Measurements from ENCODE around the gene HOXC9.

HOXC9 gene

GRCh38 chr12:54033106-54033979 lies 33.4 kb downstream of the HOXC9 start:
- no peaks in the 10 kb centered on the region for H3K9me3 ChIP-seq (ENCODE audit: control insufficient read depth, low read depth, low read length)
- no peaks in the 10 kb centered on the region for H3K4me1 ChIP-seq (ENCODE audit: control insufficient read depth, low read depth, low read length)
- H3K4me3 ChIP-seq (ENCODE audit: low read length) = no peak overlapping the region
- peaks cover 100% of the 10 kb centered on the region for H3K27me3 ChIP-seq (ENCODE audit: control insufficient read depth, insufficient read depth, low read length)
- no peak overlapping the region for H3K9ac ChIP-seq (ENCODE audit: low read length)
- no peak overlapping the region for H3K27ac ChIP-seq (ENCODE audit: low read length)
- no peaks in the 10 kb centered on the region for H3K36me3 ChIP-seq (ENCODE audit: control insufficient read depth, low read depth, low read length)

DNA sequence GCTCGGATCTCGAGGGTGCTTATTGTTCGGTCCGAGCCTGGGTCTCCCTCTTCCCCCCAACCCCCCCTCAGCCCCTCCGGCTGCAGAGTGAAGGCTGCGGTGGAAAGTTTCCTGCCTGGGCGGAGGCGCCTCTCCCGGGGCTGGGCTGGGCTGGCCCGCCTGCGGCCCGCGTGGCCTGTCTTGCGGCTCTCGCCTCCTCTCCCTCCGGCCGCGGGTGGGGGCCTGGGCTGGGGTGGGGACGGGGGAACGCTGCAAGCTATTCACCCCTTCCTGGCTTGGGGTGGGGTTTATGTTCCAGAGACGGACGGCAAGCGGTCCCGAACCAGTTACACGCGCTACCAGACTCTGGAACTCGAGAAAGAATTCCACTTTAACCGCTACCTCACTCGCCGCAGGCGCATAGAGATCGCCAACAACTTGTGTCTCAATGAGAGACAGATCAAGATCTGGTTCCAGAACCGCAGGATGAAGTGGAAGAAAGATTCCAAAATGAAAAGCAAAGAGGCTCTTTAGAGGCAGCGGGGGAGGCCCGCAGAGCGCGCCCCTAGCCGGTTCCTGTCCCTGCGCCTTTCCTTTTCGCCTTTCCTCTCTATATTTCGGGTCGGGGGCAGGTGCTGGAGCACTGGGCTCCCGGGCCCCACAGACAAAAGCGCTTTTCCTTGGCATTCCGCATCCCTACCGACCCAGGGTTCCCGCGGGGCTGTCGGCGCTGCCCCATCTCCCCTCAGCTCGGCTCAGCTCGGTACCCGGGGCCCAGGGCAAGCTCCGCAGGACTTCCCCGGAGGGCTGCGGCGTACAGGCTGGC lies 34.2 kb downstream of the HOXC9 start:
- H3K27me3 ChIP-seq (ENCODE audit: control insufficient read depth, insufficient read depth, low read length) = peaks cover 100% of the 10 kb centered on the region
- no peak overlapping the region for H3K4me3 ChIP-seq (ENCODE audit: low read length)
- no peaks in the 10 kb centered on the region for H3K4me1 ChIP-seq (ENCODE audit: control insufficient read depth, low read depth, low read length)
- no peak overlapping the region for H3K27ac ChIP-seq (ENCODE audit: low read length)
- H3K36me3 ChIP-seq (ENCODE audit: control insufficient read depth, low read depth, low read length) = no peaks in the 10 kb centered on the region
- H3K9me3 ChIP-seq (ENCODE audit: control insufficient read depth, low read depth, low read length) = no peaks in the 10 kb centered on the region
- no peak overlapping the region for H3K9ac ChIP-seq (ENCODE audit: low read length)

DNA sequence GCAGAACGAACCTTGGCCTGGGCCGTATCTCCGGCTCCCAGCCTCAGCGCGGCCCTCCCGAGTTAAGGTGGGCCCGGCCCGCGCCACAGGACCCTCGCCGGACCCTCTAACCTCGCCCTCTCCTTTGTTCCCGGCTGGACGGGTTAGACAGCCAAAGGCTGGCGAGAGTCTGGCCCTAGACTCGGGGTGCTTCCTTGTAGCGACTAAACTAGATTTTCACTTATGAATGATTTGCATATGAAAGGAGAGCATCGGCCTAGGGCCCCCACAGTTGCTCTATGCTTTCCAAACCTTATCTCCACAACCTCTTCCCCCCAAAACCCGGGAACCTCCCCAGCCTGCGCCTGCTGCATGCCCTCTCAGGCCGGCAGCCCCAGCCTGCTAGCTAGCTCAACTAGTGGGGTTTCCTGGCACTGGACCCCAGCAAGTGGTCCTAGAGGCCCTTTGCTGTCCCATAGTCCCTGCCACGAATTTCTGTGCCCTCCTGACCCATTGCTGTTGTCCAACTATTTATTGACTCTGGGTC lies 34.9 kb downstream of the HOXC9 start:
- Histone ChIP-seq H3K36me3 (ENCODE audit: control insufficient read depth, low read depth, low read length) (no peaks in the 10 kb centered on the region), H3K27ac (ENCODE audit: low read length) (no peak overlapping the region), H3K27me3 (ENCODE audit: control insufficient read depth, insufficient read depth, low read length) (peaks cover 100% of the 10 kb centered on the region), H3K4me1 (ENCODE audit: control insufficient read depth, low read depth, low read length) (no peaks in the 10 kb centered on the region), H3K9me3 (ENCODE audit: control insufficient read depth, low read depth, low read length) (no peaks in the 10 kb centered on the region), H3K9ac (ENCODE audit: low read length) (no peak overlapping the region), H3K4me3 (ENCODE audit: low read length) (no peak overlapping the region)

DNA sequence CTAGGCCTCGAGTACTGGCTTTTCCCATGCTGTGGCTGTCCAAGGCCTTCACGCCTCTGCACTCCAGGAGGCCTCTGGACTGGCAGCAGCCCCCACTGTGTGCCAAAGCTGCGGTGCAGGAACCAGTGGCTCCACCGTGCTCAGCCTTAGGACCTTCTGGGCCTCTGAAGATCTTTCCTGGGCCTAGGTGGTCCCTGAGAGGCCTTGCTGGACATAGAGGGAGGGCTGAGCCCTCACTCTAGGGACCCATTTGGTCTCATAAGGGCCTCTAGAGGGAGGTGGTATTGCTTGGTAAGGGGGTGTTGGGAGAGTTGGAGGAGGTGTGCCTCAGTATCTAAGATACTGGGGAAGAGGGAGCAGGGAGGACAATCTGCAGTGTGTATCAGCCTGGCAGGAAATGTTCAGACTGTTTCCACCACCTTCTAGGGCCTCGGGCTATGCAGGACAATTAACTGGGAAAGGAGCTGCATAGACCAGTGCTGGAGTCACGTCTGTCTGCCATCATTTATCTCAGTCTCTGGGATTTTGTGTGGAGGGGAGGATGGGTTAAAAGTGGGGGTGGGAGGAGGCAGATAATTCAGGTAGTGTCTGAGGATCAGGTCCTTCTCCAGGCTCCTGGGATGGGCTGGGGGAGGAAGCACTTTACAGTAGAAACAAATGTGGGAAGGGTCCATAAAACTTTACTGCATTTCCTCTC lies 35.8 kb downstream of the HOXC9 start:
- no peaks in the 10 kb centered on the region for H3K9me3 ChIP-seq (ENCODE audit: control insufficient read depth, low read depth, low read length)
- H3K4me1 ChIP-seq (ENCODE audit: control insufficient read depth, low read depth, low read length) = no peaks in the 10 kb centered on the region
- no peak overlapping the region for H3K9ac ChIP-seq (ENCODE audit: low read length)
- H3K27ac ChIP-seq (ENCODE audit: low read length) = no peak overlapping the region
- H3K27me3 ChIP-seq (ENCODE audit: control insufficient read depth, insufficient read depth, low read length) = peaks cover 100% of the 10 kb centered on the region
- no peak overlapping the region for H3K4me3 ChIP-seq (ENCODE audit: low read length)
- no peaks in the 10 kb centered on the region for H3K36me3 ChIP-seq (ENCODE audit: control insufficient read depth, low read depth, low read length)

- Histone ChIP-seq H3K27me3 (ENCODE audit: control insufficient read depth, insufficient read depth, low read length) (peaks cover 100% of the 10 kb centered on the region), H3K4me3 (ENCODE audit: low read length) (no peak overlapping the region), H3K9me3 (ENCODE audit: control insufficient read depth, low read depth, low read length) (no peaks in the 10 kb centered on the region), H3K9ac (ENCODE audit: low read length) (no peak overlapping the region), H3K27ac (ENCODE audit: low read length) (no peak overlapping the region), H3K4me1 (ENCODE audit: control insufficient read depth, low read depth, low read length) (no peaks in the 10 kb centered on the region), H3K36me3 (ENCODE audit: control insufficient read depth, low read depth, low read length) (no peaks in the 10 kb centered on the region)
Observed at GRCh38 chr12:54036620-54037359, 36.8 kb downstream of the HOXC9 start.

DNA sequence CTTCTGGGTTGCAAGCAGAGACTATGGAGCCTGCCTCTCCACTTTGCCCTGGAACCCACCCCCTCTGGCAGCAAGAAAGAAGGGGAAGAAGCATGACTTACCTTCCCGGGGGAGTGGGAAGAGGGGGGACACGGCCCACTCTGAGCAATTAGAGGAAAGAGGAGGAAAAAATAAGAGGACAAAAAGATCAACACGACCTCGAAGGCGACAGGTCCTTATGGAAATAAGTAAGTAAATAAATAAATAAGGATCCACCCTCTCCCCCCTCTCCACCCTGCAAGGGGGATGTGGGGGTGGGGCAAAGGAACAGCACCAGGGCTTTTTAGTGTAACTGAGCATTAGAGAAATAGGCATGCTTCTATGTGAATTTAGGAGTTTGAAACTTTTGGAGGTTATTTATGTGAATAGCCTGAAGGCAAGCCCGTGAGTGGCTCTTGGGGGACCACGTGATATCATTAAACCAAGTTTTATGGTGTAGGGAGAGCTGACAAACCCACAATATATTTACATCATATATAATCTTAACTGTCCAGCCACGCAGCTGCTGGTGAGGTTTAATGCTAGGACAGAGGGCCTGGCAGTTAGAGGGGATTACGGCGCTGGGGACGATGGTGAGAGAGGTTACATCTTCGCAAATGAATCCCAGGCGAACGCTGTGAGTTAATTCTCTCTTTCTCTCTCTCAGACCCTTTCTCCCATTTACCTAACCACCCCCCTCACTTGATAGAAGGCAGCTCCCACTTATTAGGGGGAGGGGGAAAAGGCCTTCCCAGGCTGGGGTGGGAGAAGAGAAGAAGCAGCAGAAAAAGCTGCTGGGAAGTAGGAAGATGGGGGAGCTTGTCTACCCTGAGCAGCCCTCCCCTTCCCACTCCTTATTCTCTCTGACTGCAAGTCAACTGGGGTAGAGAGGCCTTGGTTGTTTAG lies 37.7 kb downstream of the HOXC9 start:
- H3K9ac ChIP-seq (ENCODE audit: low read length) = no peak overlapping the region
- H3K4me3 ChIP-seq (ENCODE audit: low read length) = no peak overlapping the region
- H3K27ac ChIP-seq (ENCODE audit: low read length) = no peak overlapping the region
- peaks cover 100% of the 10 kb centered on the region for H3K27me3 ChIP-seq (ENCODE audit: control insufficient read depth, insufficient read depth, low read length)
- no peaks in the 10 kb centered on the region for H3K9me3 ChIP-seq (ENCODE audit: control insufficient read depth, low read depth, low read length)
- H3K36me3 ChIP-seq (ENCODE audit: control insufficient read depth, low read depth, low read length) = no peaks in the 10 kb centered on the region
- no peaks in the 10 kb centered on the region for H3K4me1 ChIP-seq (ENCODE audit: control insufficient read depth, low read depth, low read length)

GRCh38 chr12:54038284-54038870 lies 38.4 kb downstream of the HOXC9 start:
- peaks cover 100% of the 10 kb centered on the region for H3K27me3 ChIP-seq (ENCODE audit: control insufficient read depth, insufficient read depth, low read length)
- no peak overlapping the region for H3K27ac ChIP-seq (ENCODE audit: low read length)

GRCh38 chr12:54038871-54039414 lies 39.0 kb downstream of the HOXC9 start:
- H3K27me3 ChIP-seq (ENCODE audit: control insufficient read depth, insufficient read depth, low read length) = peaks cover 100% of the 10 kb centered on the region
- H3K36me3 ChIP-seq (ENCODE audit: control insufficient read depth, low read depth, low read length) = no peaks in the 10 kb centered on the region
- no peak overlapping the region for H3K9ac ChIP-seq (ENCODE audit: low read length)
- no peaks in the 10 kb centered on the region for H3K9me3 ChIP-seq (ENCODE audit: control insufficient read depth, low read depth, low read length)
- H3K4me1 ChIP-seq (ENCODE audit: control insufficient read depth, low read depth, low read length) = no peaks in the 10 kb centered on the region
- no peak overlapping the region for H3K4me3 ChIP-seq (ENCODE audit: low read length)
- H3K27ac ChIP-seq (ENCODE audit: low read length) = no peak overlapping the region

More at GRCh38 chr12:54038284-54038870, 38.4 kb downstream of the HOXC9 start:
- Histone ChIP-seq H3K9me3 (ENCODE audit: control insufficient read depth, low read depth, low read length) (no peaks in the 10 kb centered on the region), H3K9ac (ENCODE audit: low read length) (no peak overlapping the region), H3K36me3 (ENCODE audit: control insufficient read depth, low read depth, low read length) (no peaks in the 10 kb centered on the region), H3K4me3 (ENCODE audit: low read length) (no peak overlapping the region), H3K4me1 (ENCODE audit: control insufficient read depth, low read depth, low read length) (no peaks in the 10 kb centered on the region)

- H3K27ac ChIP-seq (ENCODE audit: low read length) = no peak overlapping the region
- H3K9ac ChIP-seq (ENCODE audit: low read length) = no peak overlapping the region
- H3K9me3 ChIP-seq (ENCODE audit: control insufficient read depth, low read depth, low read length) = no peaks in the 10 kb centered on the region
- H3K4me1 ChIP-seq (ENCODE audit: control insufficient read depth, low read depth, low read length) = no peaks in the 10 kb centered on the region
- H3K36me3 ChIP-seq (ENCODE audit: control insufficient read depth, low read depth, low read length) = no peaks in the 10 kb centered on the region
- H3K27me3 ChIP-seq (ENCODE audit: control insufficient read depth, insufficient read depth, low read length) = peaks cover 100% of the 10 kb centered on the region
- no peak overlapping the region for H3K4me3 ChIP-seq (ENCODE audit: low read length)
Observed at GRCh38 chr12:54039417-54040147, 39.6 kb downstream of the HOXC9 start.
